Measurements from ENCODE around the gene FGF19.

DNA sequence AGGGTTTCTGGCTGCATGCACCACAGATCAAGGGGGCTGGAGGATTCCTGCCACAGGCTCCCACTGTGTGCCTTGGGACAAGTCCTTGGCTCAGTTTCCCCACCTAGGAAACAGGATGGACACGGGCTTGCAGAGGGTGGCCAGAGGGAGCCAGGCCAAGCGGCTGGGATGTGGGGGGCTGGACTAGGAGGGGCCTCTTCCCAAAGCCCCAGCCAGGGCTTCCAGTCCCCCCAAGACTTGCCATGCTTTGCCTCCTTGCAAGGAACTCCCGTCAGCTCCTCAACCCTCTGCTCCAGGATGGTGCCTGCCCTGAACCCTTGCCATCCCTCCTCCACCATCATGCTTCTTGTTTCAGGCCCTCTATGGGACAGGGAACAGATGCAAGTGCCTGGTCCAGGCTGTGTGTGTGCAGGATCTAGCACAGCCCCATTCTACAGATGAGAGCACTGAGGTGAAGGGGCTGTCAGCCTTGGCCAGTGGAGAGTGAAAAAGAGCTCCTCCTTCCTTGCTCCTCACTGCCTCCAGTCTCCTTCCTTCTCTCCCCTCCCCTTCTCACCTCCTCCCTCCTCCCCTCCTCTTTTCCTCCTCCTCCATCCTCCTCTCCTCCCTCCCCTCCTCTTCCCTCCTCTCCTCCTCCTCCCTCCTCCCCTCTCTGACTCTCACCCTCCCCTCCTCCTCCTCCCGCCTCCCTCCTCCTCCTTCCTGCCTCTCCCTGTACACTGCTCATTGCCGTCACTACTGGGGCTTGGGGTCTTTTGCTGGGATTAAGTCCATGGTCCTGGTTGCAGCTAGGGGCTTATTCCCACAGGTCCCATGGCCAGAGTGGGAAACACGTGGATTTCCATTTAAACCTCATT lies 13.3 kb upstream of the FGF19 start:
- TF ChIP-seq, protein P1, sequence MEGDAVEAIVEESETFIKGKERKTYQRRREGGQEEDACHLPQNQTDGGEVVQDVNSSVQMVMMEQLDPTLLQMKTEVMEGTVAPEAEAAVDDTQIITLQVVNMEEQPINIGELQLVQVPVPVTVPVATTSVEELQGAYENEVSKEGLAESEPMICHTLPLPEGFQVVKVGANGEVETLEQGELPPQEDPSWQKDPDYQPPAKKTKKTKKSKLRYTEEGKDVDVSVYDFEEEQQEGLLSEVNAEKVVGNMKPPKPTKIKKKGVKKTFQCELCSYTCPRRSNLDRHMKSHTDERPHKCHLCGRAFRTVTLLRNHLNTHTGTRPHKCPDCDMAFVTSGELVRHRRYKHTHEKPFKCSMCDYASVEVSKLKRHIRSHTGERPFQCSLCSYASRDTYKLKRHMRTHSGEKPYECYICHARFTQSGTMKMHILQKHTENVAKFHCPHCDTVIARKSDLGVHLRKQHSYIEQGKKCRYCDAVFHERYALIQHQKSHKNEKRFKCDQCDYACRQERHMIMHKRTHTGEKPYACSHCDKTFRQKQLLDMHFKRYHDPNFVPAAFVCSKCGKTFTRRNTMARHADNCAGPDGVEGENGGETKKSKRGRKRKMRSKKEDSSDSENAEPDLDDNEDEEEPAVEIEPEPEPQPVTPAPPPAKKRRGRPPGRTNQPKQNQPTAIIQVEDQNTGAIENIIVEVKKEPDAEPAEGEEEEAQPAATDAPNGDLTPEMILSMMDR (IDR thresholded peaks at IDR 0.05), result no peak
- TF ChIP-seq POLR2A (IDR thresholded peaks at IDR 0.05), result no peak

Data from right lobe of liver (tissue), 4 donors.